IMR-90 (cell line): ENCODE data around the gene UROD.

Experiments
- RCOR1 ChIP-seq: IDR thresholded peaks from 2 replicates; pipeline ENCODE4 v1.6.1; 2012; ENCODE audit warnings: mild to moderate bottlenecking, low read length, improper control_type of control experiment; ENCODE audit not compliant: insufficient replicate concordance
- TF ChIP-seq, protein P1 (sequence below): conservative IDR thresholded peaks from 2 replicates; pipeline ENCODE4 v1.5.1; 2012; ENCODE audit warnings: mild to moderate bottlenecking, low read depth, low read length, improper control_type of control experiment
- TF ChIP-seq, protein P2 (sequence below): fragments of 150-350 bp; IDR thresholded peaks from 2 replicates; pipeline ENCODE4 v1.6.1; 2016; ENCODE audit warnings: low read depth, mild to moderate bottlenecking, low read length, moderate library complexity, borderline replicate concordance

DNA sequence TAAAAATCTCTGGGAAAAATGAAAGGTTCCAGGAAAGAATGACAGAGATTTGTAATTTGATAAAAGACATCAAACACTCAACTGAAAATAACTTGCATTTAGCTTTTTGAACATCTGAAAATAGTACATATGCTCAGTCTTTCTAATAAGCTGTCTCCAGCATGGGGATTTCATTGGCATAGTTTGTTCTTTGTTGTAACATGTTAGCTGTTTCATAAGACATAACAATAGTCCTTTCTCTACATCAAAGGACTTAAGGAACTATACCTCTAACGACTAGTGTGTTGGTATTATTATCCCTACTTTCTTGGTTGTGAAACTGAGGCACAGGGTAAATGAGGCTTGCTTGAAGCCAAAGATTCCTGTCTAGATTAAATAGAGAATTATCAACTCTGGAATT, 47.7 kb upstream of the UROD start:
- no peak for TF ChIP-seq RCOR1
- TF ChIP-seq, protein P1, sequence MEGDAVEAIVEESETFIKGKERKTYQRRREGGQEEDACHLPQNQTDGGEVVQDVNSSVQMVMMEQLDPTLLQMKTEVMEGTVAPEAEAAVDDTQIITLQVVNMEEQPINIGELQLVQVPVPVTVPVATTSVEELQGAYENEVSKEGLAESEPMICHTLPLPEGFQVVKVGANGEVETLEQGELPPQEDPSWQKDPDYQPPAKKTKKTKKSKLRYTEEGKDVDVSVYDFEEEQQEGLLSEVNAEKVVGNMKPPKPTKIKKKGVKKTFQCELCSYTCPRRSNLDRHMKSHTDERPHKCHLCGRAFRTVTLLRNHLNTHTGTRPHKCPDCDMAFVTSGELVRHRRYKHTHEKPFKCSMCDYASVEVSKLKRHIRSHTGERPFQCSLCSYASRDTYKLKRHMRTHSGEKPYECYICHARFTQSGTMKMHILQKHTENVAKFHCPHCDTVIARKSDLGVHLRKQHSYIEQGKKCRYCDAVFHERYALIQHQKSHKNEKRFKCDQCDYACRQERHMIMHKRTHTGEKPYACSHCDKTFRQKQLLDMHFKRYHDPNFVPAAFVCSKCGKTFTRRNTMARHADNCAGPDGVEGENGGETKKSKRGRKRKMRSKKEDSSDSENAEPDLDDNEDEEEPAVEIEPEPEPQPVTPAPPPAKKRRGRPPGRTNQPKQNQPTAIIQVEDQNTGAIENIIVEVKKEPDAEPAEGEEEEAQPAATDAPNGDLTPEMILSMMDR, result no peak
- TF ChIP-seq, protein P2, sequence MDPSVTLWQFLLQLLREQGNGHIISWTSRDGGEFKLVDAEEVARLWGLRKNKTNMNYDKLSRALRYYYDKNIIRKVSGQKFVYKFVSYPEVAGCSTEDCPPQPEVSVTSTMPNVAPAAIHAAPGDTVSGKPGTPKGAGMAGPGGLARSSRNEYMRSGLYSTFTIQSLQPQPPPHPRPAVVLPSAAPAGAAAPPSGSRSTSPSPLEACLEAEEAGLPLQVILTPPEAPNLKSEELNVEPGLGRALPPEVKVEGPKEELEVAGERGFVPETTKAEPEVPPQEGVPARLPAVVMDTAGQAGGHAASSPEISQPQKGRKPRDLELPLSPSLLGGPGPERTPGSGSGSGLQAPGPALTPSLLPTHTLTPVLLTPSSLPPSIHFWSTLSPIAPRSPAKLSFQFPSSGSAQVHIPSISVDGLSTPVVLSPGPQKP, result no peak
